Mammary epithelial cell (primary cell): Measurements from ENCODE around the gene ABHD2.

ENCODE experiments used
- EZH2 ChIP-seq: IDR thresholded peaks from 2 replicates; pipeline ENCODE4 v1.6.1; 2012; ENCODE audit warnings: low read length, inconsistent platforms, borderline replicate concordance
- TF ChIP-seq, protein P1 (sequence below), 2 donors: IDR thresholded peaks in 1 of 2; conservative IDR thresholded peaks in 1 of 2; 2 replicates each; pipeline ENCODE4 v1.5.1; 2011 to 2012; ENCODE audit warnings: inconsistent platforms in 2 of 2, low read length in 2 of 2, mild to moderate bottlenecking in 2 of 2, control low read depth in 1 of 2, low read depth in 1 of 2; ENCODE audit not compliant: insufficient read depth in 1 of 2; ENCODE audit errors: extremely low read depth in 1 of 2

DNA sequence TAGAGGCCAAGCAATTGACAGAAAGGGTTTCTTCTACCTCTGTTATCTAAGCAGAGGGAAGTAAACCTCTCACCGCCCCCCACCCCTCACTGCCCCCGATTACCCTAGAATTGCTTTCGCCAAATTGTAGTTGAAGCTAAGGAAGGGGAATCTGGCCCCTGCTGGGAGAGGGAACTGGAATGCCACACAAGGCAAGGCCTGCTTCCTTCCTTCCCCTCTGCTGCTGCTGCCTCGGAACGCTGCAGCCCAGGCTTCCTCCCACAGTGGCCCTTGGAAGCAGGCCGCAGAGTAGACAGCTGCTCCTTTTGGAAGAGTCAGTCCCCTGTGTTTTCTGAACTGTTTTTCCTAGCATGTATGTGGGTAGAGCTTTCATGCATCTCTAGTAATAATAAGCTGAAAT, 111.5 kb downstream of the ABHD2 start:
- TF ChIP-seq, protein P1, sequence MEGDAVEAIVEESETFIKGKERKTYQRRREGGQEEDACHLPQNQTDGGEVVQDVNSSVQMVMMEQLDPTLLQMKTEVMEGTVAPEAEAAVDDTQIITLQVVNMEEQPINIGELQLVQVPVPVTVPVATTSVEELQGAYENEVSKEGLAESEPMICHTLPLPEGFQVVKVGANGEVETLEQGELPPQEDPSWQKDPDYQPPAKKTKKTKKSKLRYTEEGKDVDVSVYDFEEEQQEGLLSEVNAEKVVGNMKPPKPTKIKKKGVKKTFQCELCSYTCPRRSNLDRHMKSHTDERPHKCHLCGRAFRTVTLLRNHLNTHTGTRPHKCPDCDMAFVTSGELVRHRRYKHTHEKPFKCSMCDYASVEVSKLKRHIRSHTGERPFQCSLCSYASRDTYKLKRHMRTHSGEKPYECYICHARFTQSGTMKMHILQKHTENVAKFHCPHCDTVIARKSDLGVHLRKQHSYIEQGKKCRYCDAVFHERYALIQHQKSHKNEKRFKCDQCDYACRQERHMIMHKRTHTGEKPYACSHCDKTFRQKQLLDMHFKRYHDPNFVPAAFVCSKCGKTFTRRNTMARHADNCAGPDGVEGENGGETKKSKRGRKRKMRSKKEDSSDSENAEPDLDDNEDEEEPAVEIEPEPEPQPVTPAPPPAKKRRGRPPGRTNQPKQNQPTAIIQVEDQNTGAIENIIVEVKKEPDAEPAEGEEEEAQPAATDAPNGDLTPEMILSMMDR (conservative IDR thresholded peaks at IDR 0.05 in 1 of 2, IDR thresholded peaks at IDR 0.05 in 1 of 2; ENCODE audit: extremely low read depth in 1 of 2, insufficient read depth in 1 of 2, low read depth in 1 of 2, low read length in 2 of 2), result no peak
- TF ChIP-seq EZH2, result no peak
